NCI-H1417 treated with DMSO at 0.1 percent for 48 hours (cell line): ENCODE results near the gene LONP2.
"Not testable (repeated sequence)": the region's sequence is repeated elsewhere in the genome, so short reads cannot be mapped to it uniquely, and the experiment has no call there.

Experiments
- DNase-seq: peaks from one replicate; lab custom pipeline; 2025; lab: John Stamatoyannopoulos, UW

The LONP2 gene

GRCh38 chr16:48369765-48370164 lies 125.7 kb downstream of the LONP2 start:
- no peak for DNase-seq

- DNase-seq, result no peak
Measured at GRCh38 chr16:48370229-48370628, 126.1 kb downstream of the LONP2 start.

- DNase-seq, result not testable (repeated sequence)
Measured at GRCh38 chr16:48370668-48371392, 126.7 kb downstream of the LONP2 start.

GRCh38 chr16:48371393-48371780 lies 127.3 kb downstream of the LONP2 start:
- DNase-seq, result no peak

- no peak for DNase-seq
Measured at GRCh38 chr16:48372744-48373143, 128.6 kb downstream of the LONP2 start.

GRCh38 chr16:48373258-48374029 lies 129.3 kb downstream of the LONP2 start:
- no peak for DNase-seq

GRCh38 chr16:48374255-48374654 lies 130.2 kb downstream of the LONP2 start:
- no peak for DNase-seq

- DNase-seq, result not testable (repeated sequence)
Measured at GRCh38 chr16:48377301-48377700, 133.2 kb downstream of the LONP2 start.

GRCh38 chr16:48378276-48378675 lies 134.2 kb downstream of the LONP2 start:
- no peak for DNase-seq

- DNase-seq, result no peak
Measured at GRCh38 chr16:48378836-48379235, 134.7 kb downstream of the LONP2 start.

GRCh38 chr16:48381201-48381600 lies 137.1 kb downstream of the LONP2 start:
- DNase-seq, result no peak

GRCh38 chr16:48382131-48382530 lies 138.0 kb downstream of the LONP2 start:
- no peak for DNase-seq

- no peak for DNase-seq
Measured at GRCh38 chr16:48383009-48383876, 139.1 kb downstream of the LONP2 start.

GRCh38 chr16:48383877-48384519 lies 139.9 kb downstream of the LONP2 start:
- DNase-seq, result no peak

- no peak for DNase-seq
Measured at GRCh38 chr16:48384520-48385252, 140.6 kb downstream of the LONP2 start.

- no peak for DNase-seq
Measured at GRCh38 chr16:48385253-48386150, 141.4 kb downstream of the LONP2 start, which contains the start of gene SIAH1. Gene SIAH1 (minus strand): TSS chr16:48385413. CDS start chr16:48362428, 22,985 bp downstream.

GRCh38 chr16:48386559-48387312 lies 142.6 kb downstream of the LONP2 start:
- no peak for DNase-seq

- no peak for DNase-seq
Measured at GRCh38 chr16:48392407-48392806, 148.3 kb downstream of the LONP2 start.
